Measurements from ENCODE around the gene MBOAT7.
A peak's percentile ranks its signal among the peaks of the same experiment; 100 is the strongest.
"Not testable (repeated sequence)": the region's sequence is repeated elsewhere in the genome, so short reads cannot be mapped to it uniquely, and the experiment has no call there.

The MBOAT7 gene

DNA sequence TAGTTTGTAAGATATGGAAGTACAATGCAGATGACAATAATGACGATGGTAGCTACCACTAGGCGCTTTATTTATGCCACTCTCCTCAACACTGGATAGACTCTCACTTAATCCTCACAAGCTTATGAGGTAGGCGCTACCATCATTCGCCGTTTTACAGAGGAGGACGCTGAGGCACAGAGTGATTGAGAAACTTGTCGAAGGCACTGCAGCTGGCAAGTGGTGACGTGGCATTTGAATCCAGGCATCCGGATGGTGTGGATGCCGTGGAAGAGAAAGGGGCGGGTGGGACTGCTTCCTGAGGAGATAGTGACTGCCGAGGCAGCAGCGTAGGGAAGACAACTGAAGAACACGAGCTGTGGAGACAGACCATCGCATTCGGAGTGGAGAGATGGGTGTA, 10.0 kb upstream of the MBOAT7 start:
- CTCF ChIA-PET = no interaction called here
- POLR2A ChIA-PET (ENCODE audit: low non-redundant PET) = interaction anchor here (1.4 kb wide), 1 partner anchor 9 kb away, joined by 4 read pairs; the partner anchor contains the start of gene MBOAT7
- DNase-seq (ENCODE audit: low spot score) = no peak
- no peak for TF ChIP-seq CTCF (conservative IDR thresholded peaks at IDR 0.05; ENCODE audit: low read depth)
- peak overlapping the region; percentile 86 for H3K27ac ChIP-seq

- peak overlapping the region; percentile 69 for H3K27ac ChIP-seq
- ChIA-PET POLR2A (ENCODE audit: low non-redundant PET) (no interaction called here), CTCF (no interaction called here)
- no peak for TF ChIP-seq CTCF (conservative IDR thresholded peaks at IDR 0.05; ENCODE audit: low read depth)
- no peak for DNase-seq (ENCODE audit: low spot score)
Measured at GRCh38 chr19:54197121-54197520, 7.7 kb upstream of the MBOAT7 start.

DNA sequence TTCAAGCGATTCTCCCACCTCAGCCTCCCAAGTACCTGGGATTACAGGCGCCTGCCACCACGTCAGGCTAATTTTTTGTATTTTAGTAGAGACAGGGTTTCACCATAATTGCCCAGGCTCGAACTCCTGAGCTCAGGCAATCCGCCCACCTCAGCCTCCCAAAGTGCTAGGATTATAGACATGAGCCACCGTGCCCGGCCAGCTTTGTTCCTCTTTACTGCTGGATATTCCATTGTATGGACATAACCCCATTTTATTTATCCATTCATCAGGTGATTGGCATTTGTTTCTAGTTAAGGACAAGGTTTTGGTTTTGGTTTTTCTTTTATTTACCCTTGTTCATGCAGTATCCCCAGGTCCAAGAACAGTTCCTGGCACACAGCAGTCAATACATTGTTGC, 7.2 kb upstream of the MBOAT7 start:
- TF ChIP-seq CTCF (conservative IDR thresholded peaks at IDR 0.05; ENCODE audit: low read depth) = no peak
- POLR2A ChIA-PET (ENCODE audit: low non-redundant PET) = no interaction called here
- CTCF ChIA-PET = no interaction called here

DNA sequence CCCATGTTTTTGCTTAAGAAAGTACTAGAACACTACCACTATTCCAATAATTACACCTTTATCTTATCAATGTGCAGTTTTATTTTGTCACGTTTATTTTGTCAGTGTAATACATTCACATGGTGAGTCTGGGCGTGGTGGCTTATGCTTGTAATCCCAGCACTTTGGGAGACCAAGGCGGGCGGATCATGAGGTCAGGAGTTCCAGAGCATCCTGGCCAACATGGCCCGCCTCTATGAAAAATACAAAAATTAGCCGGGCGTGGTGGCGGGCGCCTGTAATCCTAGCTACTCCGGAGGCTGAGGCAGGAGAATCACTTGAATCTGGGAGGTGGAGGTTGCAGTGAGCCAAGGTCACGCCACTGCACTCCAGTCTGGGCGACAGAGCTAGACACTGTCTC, 5.1 kb upstream of the MBOAT7 start:
- DNase-seq (ENCODE audit: low spot score); CTCF ChIA-PET; POLR2A ChIA-PET (ENCODE audit: low non-redundant PET); H3K27ac ChIP-seq: not testable (repeated sequence)

More for the DNA sequence above, 7.2 kb upstream of the MBOAT7 start:
- peak overlapping the region; percentile 65 for H3K27ac ChIP-seq
- no peak for DNase-seq (ENCODE audit: low spot score)

- POLR2A ChIA-PET (ENCODE audit: low non-redundant PET) = no interaction called here
- DNase-seq (ENCODE audit: low spot score) = no peak
- CTCF ChIA-PET = no interaction called here
- TF ChIP-seq CTCF (conservative IDR thresholded peaks at IDR 0.05; ENCODE audit: low read depth) = no peak
- 0 out of 2 replicates have a peak overlapping the region, but pooled peaks have one; percentile 12 for H3K27ac ChIP-seq
Measured at GRCh38 chr19:54193011-54193410, 3.6 kb upstream of the MBOAT7 start.

DNA sequence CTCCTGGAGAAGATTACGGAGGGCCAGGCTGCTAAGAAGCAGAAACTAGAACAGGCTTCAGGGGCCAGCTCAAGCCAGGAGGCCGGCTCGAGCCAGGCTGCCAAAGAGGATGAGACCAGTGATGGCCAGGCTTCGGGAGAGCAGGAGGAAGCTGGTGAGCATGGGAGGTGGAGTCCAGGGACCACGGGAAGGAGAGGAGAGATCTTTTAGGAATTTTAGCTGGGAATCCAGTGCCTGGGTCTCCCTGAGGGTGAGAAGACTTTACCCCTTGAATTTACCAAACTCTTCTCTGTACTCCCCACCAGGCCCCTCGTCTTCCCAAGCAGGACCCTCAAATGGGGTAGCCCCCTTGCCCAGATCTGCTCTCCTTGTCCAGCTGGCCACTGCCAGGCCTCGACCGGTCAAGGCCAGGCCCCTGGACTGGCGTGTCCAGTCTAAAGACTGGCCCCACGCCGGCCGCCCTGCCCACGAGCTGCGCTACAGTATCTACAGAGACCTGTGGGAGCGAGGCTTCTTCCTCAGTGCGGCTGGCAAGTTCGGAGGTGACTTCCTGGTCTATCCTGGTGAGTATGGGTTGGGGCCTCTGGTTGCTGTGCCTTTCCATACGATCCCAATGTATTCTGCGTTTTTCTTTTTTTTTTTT, 2.6 kb upstream of the MBOAT7 start:
- CTCF ChIA-PET = no interaction called here
- H3K27ac ChIP-seq = peak overlapping the region; percentile 95
- POLR2A ChIA-PET (ENCODE audit: low non-redundant PET) = interaction anchor here (0.5 kb wide), 1 partner anchor 41 kb away, joined by 4 read pairs; no protein-coding TSS in a partner anchor
- no peak for TF ChIP-seq CTCF (conservative IDR thresholded peaks at IDR 0.05; ENCODE audit: low read depth)
- no peak for DNase-seq (ENCODE audit: low spot score)

- TF ChIP-seq CTCF (conservative IDR thresholded peaks at IDR 0.05; ENCODE audit: low read depth) = no peak
- H3K27ac ChIP-seq = peak within 1 kb of the TSS; percentile 95
- DNase-seq (ENCODE audit: low spot score) = peak; percentile 72
- CTCF ChIA-PET = interaction anchor here (0.6 kb wide), 1 partner anchor 22 kb away, joined by 5 read pairs; no protein-coding TSS in a partner anchor
- POLR2A ChIA-PET (ENCODE audit: low non-redundant PET) = interaction anchor here (0.5 to 1.7 kb wide), 2 partner anchors 9 to 40 kb away, joined by 4 to 9 read pairs; partner anchors contain the start of gene RPS9
Measured at GRCh38 chr19:54191011-54191810, 1.8 kb upstream of the MBOAT7 start, which contains the start of gene TSEN34. TSS of gene TSEN34 (plus strand) at chr19:54191308. CDS start at chr19:54191365, 57 bp downstream.

Measured in RWPE1 (cell line).